Ishikawa (cell line): ENCODE results near the gene CHPT1.

Experiments
- CEBPB ChIP-seq: IDR thresholded peaks from 2 replicates; pipeline ENCODE4 v1.6.1; 2012
- CREB1 ChIP-seq: IDR thresholded peaks from 2 replicates; pipeline ENCODE4 v1.6.1; 2012; ENCODE audit warnings: low read depth
- EGR1 ChIP-seq: IDR thresholded peaks from 2 replicates; pipeline ENCODE4 v1.6.1; 2012
- EP300 ChIP-seq: IDR thresholded peaks from 2 replicates; pipeline ENCODE4 v1.6.1; 2012; ENCODE audit warnings: borderline replicate concordance
- FOXM1 ChIP-seq: IDR thresholded peaks from 2 replicates; pipeline ENCODE4 v1.6.1; 2012; ENCODE audit warnings: low read depth, borderline replicate concordance
- MAX ChIP-seq: IDR thresholded peaks from 2 replicates; pipeline ENCODE4 v1.6.1; 2012
- NFIC ChIP-seq: IDR thresholded peaks from 2 replicates; pipeline ENCODE4 v1.6.1; 2012
- RAD21 ChIP-seq: IDR thresholded peaks from 2 replicates; pipeline ENCODE4 v1.6.1; 2012; ENCODE audit warnings: low read depth
- TAF1 ChIP-seq: IDR thresholded peaks from 2 replicates; pipeline ENCODE4 v1.6.1; 2012; ENCODE audit warnings: low read depth, mild to moderate bottlenecking
- TCF12 ChIP-seq: IDR thresholded peaks from 2 replicates; pipeline ENCODE4 v1.6.1; 2012; ENCODE audit warnings: low read depth
- TEAD4 ChIP-seq: IDR thresholded peaks from 2 replicates; pipeline ENCODE4 v1.6.1; 2012
- YY1 ChIP-seq: IDR thresholded peaks from 2 replicates; pipeline ENCODE4 v1.6.1; 2012; ENCODE audit warnings: low read depth
- ZBTB7A ChIP-seq: IDR thresholded peaks from 2 replicates; pipeline ENCODE4 v1.6.1; 2012; ENCODE audit warnings: low read depth
- TF ChIP-seq, protein P1 (sequence below): IDR thresholded peaks from 2 replicates; pipeline ENCODE4 v1.6.1; 2012; ENCODE audit warnings: low read depth, mild to moderate bottlenecking
- TF ChIP-seq, protein P2 (sequence below): IDR thresholded peaks from 2 replicates; pipeline ENCODE4 v1.6.1; 2012

Gene CHPT1

DNA sequence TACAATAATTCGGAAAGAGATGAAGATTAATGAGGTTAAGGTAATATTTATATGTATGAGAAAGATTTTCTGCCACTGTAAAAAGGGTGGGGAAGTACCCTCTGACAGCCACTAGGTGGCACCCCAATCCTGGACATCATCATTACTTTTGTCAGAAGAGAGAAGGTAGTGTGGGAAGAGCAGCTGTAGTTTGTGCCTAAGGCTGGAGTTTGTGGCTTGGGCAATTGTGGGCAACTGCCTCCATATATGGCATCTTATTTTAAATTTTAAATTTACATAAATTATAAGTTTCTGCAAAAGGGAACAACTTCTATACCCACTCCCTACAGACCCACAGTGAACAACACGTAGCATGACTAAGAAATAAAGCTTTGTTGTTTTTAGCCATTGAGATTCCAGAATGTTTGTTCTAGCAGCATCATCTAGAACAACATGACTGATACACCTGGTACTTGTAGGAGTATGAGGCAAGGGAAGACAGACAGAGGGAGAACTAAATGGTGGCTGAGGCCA, 76.3 kb downstream of the CHPT1 start:
- TF ChIP-seq RAD21 (peak; percentile 84), MAX (no peak)

GRCh38 chr12:101775816-101776215, 78.4 kb downstream of the CHPT1 start:
- TF ChIP-seq YY1 (no peak), ZBTB7A (no peak), TCF12 (no peak), FOXM1 (no peak), TEAD4 (no peak), TAF1 (no peak), CEBPB (no peak), CREB1 (no peak), MAX (no peak), EGR1 (no peak), EP300 (no peak), NFIC (no peak), RAD21 (no peak)
- TF ChIP-seq, protein P1, sequence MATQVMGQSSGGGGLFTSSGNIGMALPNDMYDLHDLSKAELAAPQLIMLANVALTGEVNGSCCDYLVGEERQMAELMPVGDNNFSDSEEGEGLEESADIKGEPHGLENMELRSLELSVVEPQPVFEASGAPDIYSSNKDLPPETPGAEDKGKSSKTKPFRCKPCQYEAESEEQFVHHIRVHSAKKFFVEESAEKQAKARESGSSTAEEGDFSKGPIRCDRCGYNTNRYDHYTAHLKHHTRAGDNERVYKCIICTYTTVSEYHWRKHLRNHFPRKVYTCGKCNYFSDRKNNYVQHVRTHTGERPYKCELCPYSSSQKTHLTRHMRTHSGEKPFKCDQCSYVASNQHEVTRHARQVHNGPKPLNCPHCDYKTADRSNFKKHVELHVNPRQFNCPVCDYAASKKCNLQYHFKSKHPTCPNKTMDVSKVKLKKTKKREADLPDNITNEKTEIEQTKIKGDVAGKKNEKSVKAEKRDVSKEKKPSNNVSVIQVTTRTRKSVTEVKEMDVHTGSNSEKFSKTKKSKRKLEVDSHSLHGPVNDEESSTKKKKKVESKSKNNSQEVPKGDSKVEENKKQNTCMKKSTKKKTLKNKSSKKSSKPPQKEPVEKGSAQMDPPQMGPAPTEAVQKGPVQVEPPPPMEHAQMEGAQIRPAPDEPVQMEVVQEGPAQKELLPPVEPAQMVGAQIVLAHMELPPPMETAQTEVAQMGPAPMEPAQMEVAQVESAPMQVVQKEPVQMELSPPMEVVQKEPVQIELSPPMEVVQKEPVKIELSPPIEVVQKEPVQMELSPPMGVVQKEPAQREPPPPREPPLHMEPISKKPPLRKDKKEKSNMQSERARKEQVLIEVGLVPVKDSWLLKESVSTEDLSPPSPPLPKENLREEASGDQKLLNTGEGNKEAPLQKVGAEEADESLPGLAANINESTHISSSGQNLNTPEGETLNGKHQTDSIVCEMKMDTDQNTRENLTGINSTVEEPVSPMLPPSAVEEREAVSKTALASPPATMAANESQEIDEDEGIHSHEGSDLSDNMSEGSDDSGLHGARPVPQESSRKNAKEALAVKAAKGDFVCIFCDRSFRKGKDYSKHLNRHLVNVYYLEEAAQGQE, result no peak
- TF ChIP-seq, protein P2, sequence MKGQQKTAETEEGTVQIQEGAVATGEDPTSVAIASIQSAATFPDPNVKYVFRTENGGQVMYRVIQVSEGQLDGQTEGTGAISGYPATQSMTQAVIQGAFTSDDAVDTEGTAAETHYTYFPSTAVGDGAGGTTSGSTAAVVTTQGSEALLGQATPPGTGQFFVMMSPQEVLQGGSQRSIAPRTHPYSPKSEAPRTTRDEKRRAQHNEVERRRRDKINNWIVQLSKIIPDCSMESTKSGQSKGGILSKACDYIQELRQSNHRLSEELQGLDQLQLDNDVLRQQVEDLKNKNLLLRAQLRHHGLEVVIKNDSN, result no peak

GRCh38 chr12:101777485-101777884, 80.0 kb downstream of the CHPT1 start:
- TF ChIP-seq CREB1, result no peak
- no peak for TF ChIP-seq TEAD4
- no peak for TF ChIP-seq TCF12
- TF ChIP-seq TAF1, result no peak
- TF ChIP-seq, protein P2, result no peak
- no peak for TF ChIP-seq YY1
- no peak for TF ChIP-seq ZBTB7A
- TF ChIP-seq MAX, result no peak
- TF ChIP-seq NFIC, result no peak
- TF ChIP-seq, protein P1, result no peak
- TF ChIP-seq RAD21, result no peak
- no peak for TF ChIP-seq FOXM1
- TF ChIP-seq EP300, result no peak
- TF ChIP-seq EGR1, result no peak
- TF ChIP-seq CEBPB, result no peak

GRCh38 chr12:101777978-101778377, 80.5 kb downstream of the CHPT1 start:
- TF ChIP-seq ZBTB7A (no peak), CREB1 (no peak), CEBPB (no peak), TAF1 (no peak), EGR1 (no peak), NFIC (no peak), EP300 (no peak), YY1 (no peak), FOXM1 (no peak), TEAD4 (no peak), TCF12 (no peak), RAD21 (no peak), MAX (no peak)
- TF ChIP-seq, protein P1, result no peak
- TF ChIP-seq, protein P2, result no peak
